Astrocyte (in vitro differentiated cells and primary cell): Measurements from ENCODE around the gene ACYP1. TPM values are rescaled to one million over a fixed set of nuclear protein-coding genes. Genes with fewer than 3 reads are reported as not detected.

Experiments used
- DNase-seq: peaks from one replicate; pipeline ENCODE4 v3.0.0-alpha.2; 2010; ENCODE audit warnings: low read depth
- FAIRE-seq: peaks from 2 replicates; lab custom pipeline; 2011; peaks lifted over from hg19 to GRCh38; lab: Jason Lieb, UNC
- H2AFZ ChIP-seq: 2 replicates; pipeline ENCODE4 v1.6.0; 2012; ENCODE audit warnings: low read depth, low read length, inconsistent platforms
- H3K27ac ChIP-seq: 2 replicates; pipeline ENCODE4 v1.5.1; 2011; ENCODE audit warnings: low read depth, low read length, inconsistent platforms
- H3K27me3 ChIP-seq: 2 replicates; pipeline ENCODE4 v1.6.0; 2011; ENCODE audit warnings: low read length, inconsistent platforms; ENCODE audit not compliant: insufficient read depth
- H3K36me3 ChIP-seq: 2 replicates; pipeline ENCODE4 v1.5.1; 2011; ENCODE audit warnings: low read length, inconsistent platforms; ENCODE audit not compliant: insufficient read depth
- H3K4me1 ChIP-seq: 2 replicates; pipeline ENCODE4 v1.5.1; 2011; ENCODE audit warnings: low read length, inconsistent platforms; ENCODE audit not compliant: insufficient read depth
- H3K4me2 ChIP-seq: 2 replicates; pipeline ENCODE4 v1.6.0; 2012; ENCODE audit warnings: low read length, inconsistent platforms
- H3K4me3 ChIP-seq: 2 replicates; pipeline ENCODE4 v1.5.1; 2011; ENCODE audit warnings: low read depth, mild to moderate bottlenecking, low read length, inconsistent platforms; ENCODE audit not compliant: insufficient read depth
- H3K79me2 ChIP-seq: 2 replicates; pipeline ENCODE4 v1.6.0; 2012; ENCODE audit warnings: mild to moderate bottlenecking, low read length, inconsistent platforms; ENCODE audit not compliant: insufficient read depth
- H3K9ac ChIP-seq: 2 replicates; pipeline ENCODE4 v1.6.0; 2012; ENCODE audit warnings: mild to moderate bottlenecking, low read length, inconsistent platforms
- H3K9me3 ChIP-seq: 2 replicates; pipeline ENCODE4 v1.5.1; 2012; ENCODE audit warnings: low read depth, mild to moderate bottlenecking, low read length, inconsistent platforms; ENCODE audit not compliant: insufficient read depth
- H4K20me1 ChIP-seq: 2 replicates; pipeline ENCODE4 v1.6.0; 2012; ENCODE audit warnings: low read length, inconsistent platforms; ENCODE audit not compliant: insufficient read depth
- H3K27ac Mint-ChIP-seq: one replicate; pipeline ENCODE4 v1.8.0; 2021; ENCODE audit warnings: mild to moderate bottlenecking, mixed read lengths; ENCODE audit not compliant: unreplicated experiment
- H3K27me3 Mint-ChIP-seq: one replicate; pipeline ENCODE4 v1.8.0; 2021; ENCODE audit warnings: low read depth, mixed read lengths; ENCODE audit not compliant: unreplicated experiment
- H3K36me3 Mint-ChIP-seq: one replicate; pipeline ENCODE4 v1.8.0; 2021; ENCODE audit warnings: low read depth, mixed read lengths; ENCODE audit not compliant: unreplicated experiment
- H3K4me1 Mint-ChIP-seq: one replicate; pipeline ENCODE4 v1.8.0; 2021; ENCODE audit warnings: low read depth, mixed read lengths; ENCODE audit not compliant: unreplicated experiment
- H3K4me3 Mint-ChIP-seq: one replicate; pipeline ENCODE4 v1.8.0; 2021; ENCODE audit warnings: mild to moderate bottlenecking, moderate library complexity, mixed read lengths; ENCODE audit not compliant: unreplicated experiment
- H3K9me3 Mint-ChIP-seq: one replicate; pipeline ENCODE4 v1.8.0; 2021; ENCODE audit warnings: mild to moderate bottlenecking, mixed read lengths; ENCODE audit not compliant: unreplicated experiment
- EZH2 ChIP-seq: IDR thresholded peaks from 2 replicates; pipeline ENCODE4 v1.6.1; 2012; ENCODE audit warnings: mild to moderate bottlenecking, low read length, inconsistent platforms; ENCODE audit not compliant: insufficient read depth
- total RNA-seq: library from RNA; stranded (reverse); gene quantifications from 2 replicates; pipeline ENCODE4 v1.2.1, GENCODE V29; 2021
- TF ChIP-seq, protein P1 (sequence below): IDR thresholded peaks from 2 replicates; pipeline ENCODE4 v1.5.1; 2011; ENCODE audit warnings: low read depth, mild to moderate bottlenecking, inconsistent platforms, low read length, moderate library complexity; ENCODE audit not compliant: insufficient read depth

Gene ACYP1
- total RNA-seq, 1 donor from 2014 or later: 8.9 TPM

DNA sequence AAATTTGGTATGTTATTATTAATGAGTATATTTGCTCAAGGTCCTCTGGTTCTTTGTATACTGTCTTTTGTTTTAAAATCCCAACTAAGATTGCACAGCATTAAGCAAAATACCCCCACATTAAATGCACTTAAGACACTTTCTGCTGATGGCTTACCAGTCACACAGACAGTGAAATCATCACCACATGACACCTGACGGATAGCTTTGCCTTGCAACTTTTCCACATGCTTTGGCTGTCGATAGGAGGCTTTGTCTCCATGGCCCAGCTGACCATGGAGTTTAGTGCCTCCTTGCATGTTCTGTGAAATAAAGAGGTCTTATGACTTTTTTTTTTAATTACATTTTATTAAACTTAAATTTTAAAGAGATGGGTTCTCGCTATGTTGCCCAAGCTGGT, 43.4 kb upstream of the ACYP1 start:
- Mint-ChIP-seq H3K4me1 (no peaks in the 10 kb centered on the region), H3K36me3 (peaks cover 25% of the 10 kb centered on the region), H3K27ac (no peak overlapping the region), H3K4me3 (no peak overlapping the region), H3K9me3 (no peaks in the 10 kb centered on the region), H3K27me3 (no peaks in the 10 kb centered on the region)
- no peaks in the 10 kb centered on the region for H3K4me1 ChIP-seq
- no peaks in the 10 kb centered on the region for H3K9me3 ChIP-seq
- no peak overlapping the region for H3K4me2 ChIP-seq
- DNase-seq: no peak
- no peak overlapping the region for H2AFZ ChIP-seq
- no peak for FAIRE-seq
- no peaks in the 10 kb centered on the region for H4K20me1 ChIP-seq
- no peak overlapping the region for H3K27ac ChIP-seq
- TF ChIP-seq, protein P1, sequence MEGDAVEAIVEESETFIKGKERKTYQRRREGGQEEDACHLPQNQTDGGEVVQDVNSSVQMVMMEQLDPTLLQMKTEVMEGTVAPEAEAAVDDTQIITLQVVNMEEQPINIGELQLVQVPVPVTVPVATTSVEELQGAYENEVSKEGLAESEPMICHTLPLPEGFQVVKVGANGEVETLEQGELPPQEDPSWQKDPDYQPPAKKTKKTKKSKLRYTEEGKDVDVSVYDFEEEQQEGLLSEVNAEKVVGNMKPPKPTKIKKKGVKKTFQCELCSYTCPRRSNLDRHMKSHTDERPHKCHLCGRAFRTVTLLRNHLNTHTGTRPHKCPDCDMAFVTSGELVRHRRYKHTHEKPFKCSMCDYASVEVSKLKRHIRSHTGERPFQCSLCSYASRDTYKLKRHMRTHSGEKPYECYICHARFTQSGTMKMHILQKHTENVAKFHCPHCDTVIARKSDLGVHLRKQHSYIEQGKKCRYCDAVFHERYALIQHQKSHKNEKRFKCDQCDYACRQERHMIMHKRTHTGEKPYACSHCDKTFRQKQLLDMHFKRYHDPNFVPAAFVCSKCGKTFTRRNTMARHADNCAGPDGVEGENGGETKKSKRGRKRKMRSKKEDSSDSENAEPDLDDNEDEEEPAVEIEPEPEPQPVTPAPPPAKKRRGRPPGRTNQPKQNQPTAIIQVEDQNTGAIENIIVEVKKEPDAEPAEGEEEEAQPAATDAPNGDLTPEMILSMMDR: no peak
- TF ChIP-seq EZH2: no peak
- no peak overlapping the region for H3K9ac ChIP-seq
- no peak overlapping the region for H3K4me3 ChIP-seq
- no peaks in the 10 kb centered on the region for H3K27me3 ChIP-seq
- H3K79me2 ChIP-seq: no peaks in the 10 kb centered on the region
- peaks cover 41% of the 10 kb centered on the region for H3K36me3 ChIP-seq

DNA sequence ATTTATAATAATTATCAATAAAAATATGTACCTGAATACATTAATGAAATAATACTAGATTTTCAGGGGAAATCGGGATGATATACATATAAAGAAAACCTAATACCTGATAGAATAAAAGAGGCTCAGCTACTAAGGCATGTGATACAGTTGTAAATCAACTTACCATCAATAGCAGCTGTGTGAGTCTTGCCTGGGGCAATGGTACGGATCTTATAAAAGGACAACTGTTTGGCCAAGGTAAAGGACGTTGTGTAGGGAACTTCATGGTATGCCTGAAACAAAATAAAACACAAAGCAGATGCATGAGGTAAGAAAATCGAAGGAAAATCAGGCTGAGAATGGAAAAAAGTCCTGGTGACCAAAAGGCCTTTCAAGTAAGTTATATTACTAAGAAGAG, 37.7 kb upstream of the ACYP1 start:
- Mint-ChIP-seq H3K4me1 (peaks cover 2% of the 10 kb centered on the region), H3K4me3 (no peak overlapping the region), H3K9me3 (peaks cover 1% of the 10 kb centered on the region), H3K27me3 (no peaks in the 10 kb centered on the region), H3K27ac (no peak overlapping the region), H3K36me3 (peaks cover 26% of the 10 kb centered on the region)
- no peak overlapping the region for H3K4me2 ChIP-seq
- no peaks in the 10 kb centered on the region for H3K4me1 ChIP-seq
- FAIRE-seq: no peak
- H3K79me2 ChIP-seq: no peaks in the 10 kb centered on the region
- no peaks in the 10 kb centered on the region for H3K9me3 ChIP-seq
- DNase-seq: no peak
- H3K9ac ChIP-seq: no peak overlapping the region
- no peaks in the 10 kb centered on the region for H3K27me3 ChIP-seq
- no peak overlapping the region for H3K27ac ChIP-seq
- H2AFZ ChIP-seq: no peak overlapping the region
- peaks cover 4% of the 10 kb centered on the region for H4K20me1 ChIP-seq
- no peak overlapping the region for H3K4me3 ChIP-seq
- H3K36me3 ChIP-seq: peaks cover 34% of the 10 kb centered on the region
- TF ChIP-seq, protein P1: no peak
- TF ChIP-seq EZH2: no peak

DNA sequence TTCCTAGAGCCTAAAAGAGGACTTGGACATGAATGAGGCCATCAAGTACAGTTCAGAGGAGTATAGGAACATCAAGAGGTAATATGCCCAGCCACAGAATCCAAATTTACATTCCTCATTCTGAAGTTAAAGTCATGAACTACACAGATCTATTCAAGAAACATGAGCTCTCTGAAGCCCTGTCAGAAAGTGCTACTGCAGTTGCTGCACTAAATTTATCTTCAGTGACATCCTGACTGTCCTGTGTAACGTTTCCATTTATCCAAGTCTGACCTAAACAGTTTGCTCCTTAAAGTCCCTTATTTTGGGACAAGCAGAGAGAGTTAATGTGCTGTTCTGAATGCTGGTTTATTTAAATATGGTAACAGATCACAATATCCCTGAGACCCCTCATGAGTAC, 34.9 kb upstream of the ACYP1 start:
- no peak for TF ChIP-seq EZH2
- TF ChIP-seq, protein P1: no peak
- DNase-seq (no peak), FAIRE-seq (no peak)
- Histone ChIP-seq H3K27me3 (no peaks in the 10 kb centered on the region), H3K9ac (no peak overlapping the region), H3K4me1 (no peaks in the 10 kb centered on the region), H3K9me3 (no peaks in the 10 kb centered on the region), H2AFZ (no peak overlapping the region), H3K27ac (no peak overlapping the region), H3K79me2 (no peaks in the 10 kb centered on the region), H3K4me2 (no peak overlapping the region), H3K36me3 (peaks cover 29% of the 10 kb centered on the region), H4K20me1 (peaks cover 4% of the 10 kb centered on the region), H3K4me3 (no peak overlapping the region)
- peaks cover 24% of the 10 kb centered on the region for H3K36me3 Mint-ChIP-seq
- no peak overlapping the region for H3K27ac Mint-ChIP-seq
- no peaks in the 10 kb centered on the region for H3K27me3 Mint-ChIP-seq
- H3K4me1 Mint-ChIP-seq: peaks cover 2% of the 10 kb centered on the region
- no peak overlapping the region for H3K4me3 Mint-ChIP-seq
- H3K9me3 Mint-ChIP-seq: peaks cover 1% of the 10 kb centered on the region
